ENCODE results near the gene PNLIPRP2. TPM values are rescaled to one million over a fixed set of nuclear protein-coding genes. Genes with fewer than 3 reads are reported as not detected.
A peak's percentile ranks its signal among the peaks of the same experiment; 100 is the strongest.

The PNLIPRP2 gene
- total RNA-seq, 1 donor from 2014 or later: not detected

GRCh38 chr10:116687633-116688032 lies 66.9 kb downstream of the PNLIPRP2 start:
- H3K4me3 ChIP-seq (ENCODE audit: insufficient read depth, low read depth, low read length): no peak overlapping the region
- no peaks in the 10 kb centered on the region for H3K79me2 ChIP-seq (ENCODE audit: insufficient read depth, low read length)
- FAIRE-seq (no peak), DNase-seq (ENCODE audit: low read depth) (peak; percentile 27)
- no peak overlapping the region for H3K9ac ChIP-seq (ENCODE audit: low read length)
- H3K27me3 Mint-ChIP-seq (ENCODE audit: low read depth, unreplicated experiment): peaks cover 13% of the 10 kb centered on the region
- no peak overlapping the region for H3K4me2 ChIP-seq (ENCODE audit: low read length)
- no peaks in the 10 kb centered on the region for H3K27me3 ChIP-seq (ENCODE audit: insufficient read depth, low read length)
- TF ChIP-seq EZH2 (IDR thresholded peaks at IDR 0.05; ENCODE audit: insufficient read depth, low read length) (no peak), CTCF (IDR thresholded peaks at IDR 0.05; ENCODE audit: insufficient read depth, low read depth, low read length) (no peak)
- no peaks in the 10 kb centered on the region for H3K36me3 ChIP-seq (ENCODE audit: insufficient read depth, low read length)
- no peaks in the 10 kb centered on the region for H3K9me3 Mint-ChIP-seq (ENCODE audit: unreplicated experiment)
- no peaks in the 10 kb centered on the region for H3K9me3 ChIP-seq (ENCODE audit: insufficient read depth, low read depth, low read length)
- peaks cover 5% of the 10 kb centered on the region for H3K4me1 ChIP-seq (ENCODE audit: insufficient read depth, low read length)
- no peaks in the 10 kb centered on the region for H4K20me1 ChIP-seq (ENCODE audit: insufficient read depth, low read length)
- no peak overlapping the region for H3K27ac Mint-ChIP-seq (ENCODE audit: unreplicated experiment)
- H2AFZ ChIP-seq (ENCODE audit: low read depth, low read length): no peak overlapping the region
- no peak overlapping the region for H3K4me3 Mint-ChIP-seq (ENCODE audit: unreplicated experiment)
- no peak overlapping the region for H3K27ac ChIP-seq (ENCODE audit: low read depth, low read length)
- peaks cover 12% of the 10 kb centered on the region for H3K36me3 Mint-ChIP-seq (ENCODE audit: low read depth, unreplicated experiment)
- H3K4me1 Mint-ChIP-seq (ENCODE audit: low read depth, unreplicated experiment): peaks cover 18% of the 10 kb centered on the region

GRCh38 chr10:116688241-116688711 lies 67.5 kb downstream of the PNLIPRP2 start:
- peak; percentile 81 for DNase-seq (ENCODE audit: low read depth)
- Mint-ChIP-seq H3K4me3 (ENCODE audit: unreplicated experiment) (no peak overlapping the region), H3K27me3 (ENCODE audit: low read depth, unreplicated experiment) (peaks cover 14% of the 10 kb centered on the region), H3K4me1 (ENCODE audit: low read depth, unreplicated experiment) (peaks cover 18% of the 10 kb centered on the region), H3K27ac (ENCODE audit: unreplicated experiment) (peak overlapping the region; percentile 30), H3K36me3 (ENCODE audit: low read depth, unreplicated experiment) (peaks cover 12% of the 10 kb centered on the region), H3K9me3 (ENCODE audit: unreplicated experiment) (no peaks in the 10 kb centered on the region)
- Histone ChIP-seq H3K79me2 (ENCODE audit: insufficient read depth, low read length) (no peaks in the 10 kb centered on the region), H3K27me3 (ENCODE audit: insufficient read depth, low read length) (no peaks in the 10 kb centered on the region), H3K9ac (ENCODE audit: low read length) (no peak overlapping the region), H3K9me3 (ENCODE audit: insufficient read depth, low read depth, low read length) (no peaks in the 10 kb centered on the region), H4K20me1 (ENCODE audit: insufficient read depth, low read length) (no peaks in the 10 kb centered on the region), H3K4me1 (ENCODE audit: insufficient read depth, low read length) (peaks cover 5% of the 10 kb centered on the region), H2AFZ (ENCODE audit: low read depth, low read length) (peak overlapping the region; percentile 40), H3K4me2 (ENCODE audit: low read length) (peak overlapping the region; percentile 67), H3K27ac (ENCODE audit: low read depth, low read length) (no peak overlapping the region), H3K4me3 (ENCODE audit: insufficient read depth, low read depth, low read length) (no peak overlapping the region), H3K36me3 (ENCODE audit: insufficient read depth, low read length) (no peaks in the 10 kb centered on the region)
- no peak for FAIRE-seq
- TF ChIP-seq EZH2 (IDR thresholded peaks at IDR 0.05; ENCODE audit: insufficient read depth, low read length): no peak
- TF ChIP-seq CTCF (IDR thresholded peaks at IDR 0.05; ENCODE audit: insufficient read depth, low read depth, low read length): no peak

- peaks cover 14% of the 10 kb centered on the region for H3K27me3 Mint-ChIP-seq (ENCODE audit: low read depth, unreplicated experiment)
- no peak for DNase-seq (ENCODE audit: low read depth)
- peaks cover 12% of the 10 kb centered on the region for H3K36me3 Mint-ChIP-seq (ENCODE audit: low read depth, unreplicated experiment)
- Histone ChIP-seq H3K27me3 (ENCODE audit: insufficient read depth, low read length) (no peaks in the 10 kb centered on the region), H3K9ac (ENCODE audit: low read length) (no peak overlapping the region), H2AFZ (ENCODE audit: low read depth, low read length) (peak overlapping the region; percentile 40), H3K27ac (ENCODE audit: low read depth, low read length) (no peak overlapping the region), H3K4me3 (ENCODE audit: insufficient read depth, low read depth, low read length) (no peak overlapping the region), H3K36me3 (ENCODE audit: insufficient read depth, low read length) (no peaks in the 10 kb centered on the region), H3K4me1 (ENCODE audit: insufficient read depth, low read length) (peaks cover 5% of the 10 kb centered on the region), H3K4me2 (ENCODE audit: low read length) (peak overlapping the region; percentile 67), H4K20me1 (ENCODE audit: insufficient read depth, low read length) (no peaks in the 10 kb centered on the region), H3K9me3 (ENCODE audit: insufficient read depth, low read depth, low read length) (no peaks in the 10 kb centered on the region), H3K79me2 (ENCODE audit: insufficient read depth, low read length) (no peaks in the 10 kb centered on the region)
- no peak overlapping the region for H3K4me3 Mint-ChIP-seq (ENCODE audit: unreplicated experiment)
- TF ChIP-seq CTCF (IDR thresholded peaks at IDR 0.05; ENCODE audit: insufficient read depth, low read depth, low read length) (no peak), EZH2 (IDR thresholded peaks at IDR 0.05; ENCODE audit: insufficient read depth, low read length) (no peak)
- no peak overlapping the region for H3K27ac Mint-ChIP-seq (ENCODE audit: unreplicated experiment)
- no peak for FAIRE-seq
- H3K4me1 Mint-ChIP-seq (ENCODE audit: low read depth, unreplicated experiment): peaks cover 18% of the 10 kb centered on the region
- H3K9me3 Mint-ChIP-seq (ENCODE audit: unreplicated experiment): no peaks in the 10 kb centered on the region
Observed at GRCh38 chr10:116688741-116689495, 68.2 kb downstream of the PNLIPRP2 start.
